ENCODE data around the gene TAC3.
"Not testable (repeated sequence)": the region's sequence is repeated elsewhere in the genome, so short reads cannot be mapped to it uniquely, and the experiment has no call there.

GRCh38 chr12:57053901-57054300 lies 37.6 kb upstream of the TAC3 start:
- TF ChIP-seq CTCF (conservative IDR thresholded peaks at IDR 0.05; ENCODE audit: low read length); EZH2phosphoT487 (IDR thresholded peaks at IDR 0.05; ENCODE audit: borderline replicate concordance): not testable (repeated sequence)

All from Loucy (cell line).